SK-N-SH (cell line): ENCODE results near the gene LGALS3BP. TPM values are rescaled to one million over a fixed set of nuclear protein-coding genes. Genes with fewer than 3 reads are reported as not detected.
A peak's percentile ranks its signal among the peaks of the same experiment; 100 is the strongest.

ENCODE experiments used
- CTCF ChIA-PET: fragments of 300-600, 350-600 bp; formaldehyde crosslinking; extraction: SDS; loops from one replicate; lab custom pipeline; 2021; lab: Yijun Ruan, JAX
- POLR2A ChIA-PET: fragments of 350-600 bp; sonication (Branson Sonifier 250); formaldehyde crosslinking; extraction: SDS; loops from one replicate; lab custom pipeline; 2020; ENCODE audit warnings: antibody characterized with exemption, inconsistent platforms; lab: Yijun Ruan, JAX
- DNase-seq: peaks from one replicate; pipeline ENCODE4 v3.0.0; 2012
- H2AFZ ChIP-seq: fragments of 200-600 bp; sonication (generic); 2 replicates; pipeline ENCODE4 v1.8.1; 2016; ENCODE audit warnings: antibody characterized with exemption, mild to moderate bottlenecking, low read depth
- H3F3A ChIP-seq: fragments of 200-600 bp; sonication (generic); replicated peaks from 2 replicates; pipeline ENCODE3; 2016; ENCODE audit warnings: antibody characterized with exemption, mild to moderate bottlenecking; ENCODE audit not compliant: insufficient read depth
- H3K27ac ChIP-seq, 2 experiments: fragments of 200-500 bp in 1 of 2; fragments of 200-600 bp in 1 of 2; sonication (Bioruptor generic) in 1 of 2; sonication (generic), shearing (Covaris generic) in 1 of 2; 2 replicates each; pipeline versions ENCODE4 v1.5.1 to v1.6.1; 2014 to 2016; ENCODE audit warnings: low read depth in 2 of 2, inconsistent platforms in 1 of 2, low read length in 1 of 2, mild to moderate bottlenecking in 1 of 2, mixed read lengths in 1 of 2
- H3K27me3 ChIP-seq: fragments of 200-600 bp; sonication (generic), shearing (Covaris generic); 2 replicates; pipeline ENCODE4 v1.6.1; 2016; ENCODE audit warnings: mixed run types; ENCODE audit not compliant: insufficient read depth
- H3K36me3 ChIP-seq, 2 experiments: fragments of 200-500 bp in 1 of 2; fragments of 200-600 bp in 1 of 2; sonication (Bioruptor generic) in 1 of 2; sonication (generic) in 1 of 2; replicated peaks in 1 of 2; 2 replicates each; pipeline versions ENCODE3 to v1.5.1; 2014 to 2016; ENCODE audit warnings: low read length in 1 of 2, mild to moderate bottlenecking in 1 of 2; ENCODE audit not compliant: insufficient read depth in 2 of 2, control insufficient read depth in 1 of 2
- H3K4me1 ChIP-seq, 2 experiments: fragments of 200-500 bp in 1 of 2; fragments of 200-600 bp in 1 of 2; sonication (Bioruptor generic) in 1 of 2; sonication (generic), shearing (Covaris generic) in 1 of 2; 2 replicates each; pipeline versions ENCODE4 v1.5.1 to v1.6.1; 2014 to 2016; ENCODE audit warnings: low read depth in 1 of 2, low read length in 1 of 2, mixed run types in 1 of 2; ENCODE audit not compliant: insufficient read depth in 2 of 2, control insufficient read depth in 1 of 2
- H3K4me2 ChIP-seq: fragments of 200-600 bp; sonication (generic), shearing (Covaris generic); 2 replicates; pipeline ENCODE4 v1.6.1; 2017; ENCODE audit warnings: mixed run types
- H3K4me3 ChIP-seq, 2 experiments: fragments of 200-500 bp in 1 of 2; fragments of 200-600 bp in 1 of 2; sonication (Bioruptor generic) in 1 of 2; sonication (generic), shearing (Covaris generic) in 1 of 2; 2 replicates each; pipeline versions ENCODE4 v1.5.1 to v1.8.1; 2014 to 2016; ENCODE audit warnings: low read depth in 2 of 2, inconsistent platforms in 1 of 2, low read length in 1 of 2, mild to moderate bottlenecking in 1 of 2, mixed read lengths in 1 of 2, moderate library complexity in 1 of 2
- H3K79me2 ChIP-seq: fragments of 200-600 bp; sonication (generic); 2 replicates; pipeline ENCODE4 v1.8.1; 2017; ENCODE audit warnings: mild to moderate bottlenecking; ENCODE audit not compliant: insufficient read depth
- H3K9ac ChIP-seq: fragments of 200-600 bp; sonication (generic); 2 replicates; pipeline ENCODE4 v1.6.1; 2017; ENCODE audit warnings: mixed run types
- H3K9me2 ChIP-seq: fragments of 200-600 bp; sonication (generic); 2 replicates; pipeline ENCODE4 v1.6.1; 2017; ENCODE audit warnings: mixed run types
- H3K9me3 ChIP-seq: fragments of 200-600 bp; sonication (generic); 2 replicates; pipeline ENCODE4 v1.6.1; 2017; ENCODE audit warnings: mixed run types, mild to moderate bottlenecking, moderate library complexity
- H4K20me1 ChIP-seq: fragments of 200-600 bp; sonication (generic); 2 replicates; pipeline ENCODE4 v1.6.1; 2017; ENCODE audit warnings: mild to moderate bottlenecking, mixed run types; ENCODE audit not compliant: insufficient read depth
- ELF1 ChIP-seq: IDR thresholded peaks from 2 replicates; pipeline ENCODE4 v1.4.0; 2012
- FOXM1 ChIP-seq: IDR thresholded peaks from 2 replicates; pipeline ENCODE4 v1.4.0; 2012; ENCODE audit warnings: low read depth, mild to moderate bottlenecking
- MAX ChIP-seq: IDR thresholded peaks from 2 replicates; pipeline ENCODE4 v1.4.0; 2012; ENCODE audit warnings: low read depth
- MXI1 ChIP-seq: IDR thresholded peaks from 2 replicates; pipeline ENCODE4 v1.6.1; 2012; ENCODE audit warnings: mild to moderate bottlenecking, low read depth, low read length, improper control_type of control experiment
- NRF1 ChIP-seq: IDR thresholded peaks from 2 replicates; pipeline ENCODE4 v1.6.1; 2012; ENCODE audit warnings: low read depth, mild to moderate bottlenecking, low read length
- RAD21 ChIP-seq: IDR thresholded peaks from 2 replicates; pipeline ENCODE4 v1.6.1; 2012; ENCODE audit warnings: mild to moderate bottlenecking, low read length
- TEAD4 ChIP-seq: IDR thresholded peaks from 2 replicates; pipeline ENCODE4 v1.4.0; 2012; ENCODE audit warnings: mild to moderate bottlenecking, borderline replicate concordance; ENCODE audit not compliant: insufficient read depth
- ZBTB33 ChIP-seq: IDR thresholded peaks from 2 replicates; pipeline ENCODE4 v1.4.0; 2012; ENCODE audit warnings: low read depth, borderline replicate concordance
- WGBS: methylation state at CpG from one replicate; pipeline ENCODE4 v1.1.6; 2017; ENCODE audit warnings: low lambda C conversion rate; 5-methylcytosine and 5-hydroxymethylcytosine counted together
- polyA plus RNA-seq, 3 experiments: library from polyadenylated mRNA; depleted of rRNA; stranded (reverse); fragments of >200 nt; gene quantifications; 2 replicates each; pipeline ENCODE4 v1.2.3, GENCODE V29; 2012

Gene LGALS3BP
- polyA plus RNA-seq, 1 of the 3 experiments (the other 2 are of a cell fraction), result 579 TPM

- Histone ChIP-seq H3K9me2 (no peaks in the 10 kb centered on the region), H4K20me1 (peaks cover 54% of the 10 kb centered on the region), H3F3A (peaks cover 9% of the 10 kb centered on the region), H3K9ac (peak overlapping the region; percentile 70), H3K9me3 (no peaks in the 10 kb centered on the region), H3K36me3 (peaks cover 8 to 12% of the 10 kb centered on the region in 2 experiments), H3K4me1 (peaks cover 18 to 57% of the 10 kb centered on the region in 2 experiments), H2AFZ (no peak overlapping the region), H3K4me2 (peak overlapping the region; percentile 97), H3K27me3 (no peaks in the 10 kb centered on the region), H3K79me2 (peaks cover 60% of the 10 kb centered on the region), H3K27ac (peak overlapping the region; percentile 33 to 77; a peak in 3 of 4 replicates), H3K4me3 (peak overlapping the region; percentile 74 to 84)
- peak; percentile 65 for DNase-seq
- 8% methylated on average over 27 of the region's 28 CpGs for WGBS
- POLR2A ChIA-PET, result interaction anchor here (0.6 to 3.4 kb wide), 7 partner anchors 9 to 41 kb away, joined by 3 to 16 read pairs (median 3); no protein-coding TSS in a partner anchor
- TF ChIP-seq MXI1 (peak; percentile 51), ZBTB33 (no peak), TEAD4 (0 out of 2 replicates have a peak, but pooled peaks have one; percentile 4), MAX (peak; percentile 32; the same call in 1 of the 2 replicates)
- CTCF ChIA-PET, result interaction anchor here (0.6 to 2.1 kb wide), 6 partner anchors 11 to 119 kb away, joined by 3 to 11 read pairs (median 4); partner anchors contain the start of gene CEP295NL
Measured at GRCh38 chr17:78923660-78924453, 55.9 kb downstream of the LGALS3BP start.

GRCh38 chr17:78922816-78923498 is 56.8 kb downstream of the LGALS3BP start:
- ChIA-PET POLR2A (interaction anchor here (0.6 to 1.3 kb wide), 6 partner anchors 8 to 35 kb away, joined by 3 to 4 read pairs (median 3); no protein-coding TSS in a partner anchor), CTCF (interaction anchor here (0.9 to 2.1 kb wide), 6 partner anchors 10 to 214 kb away, joined by 3 to 11 read pairs (median 4); partner anchors contain the start of gene CEP295NL)
- Histone ChIP-seq H2AFZ (no peak overlapping the region), H3K79me2 (peaks cover 69% of the 10 kb centered on the region), H3K9me3 (no peaks in the 10 kb centered on the region), H3K4me3 (peak overlapping the region; percentile 74 to 84; a peak in 3 of 4 replicates), H3K4me1 (peaks cover 18 to 59% of the 10 kb centered on the region in 2 experiments), H3K27me3 (no peaks in the 10 kb centered on the region), H3K27ac (peak overlapping the region; percentile 1 to 77; a peak in 3 of 4 replicates), H3F3A (peaks cover 9% of the 10 kb centered on the region), H3K4me2 (peak overlapping the region; percentile 97), H3K9me2 (no peaks in the 10 kb centered on the region), H4K20me1 (peaks cover 63% of the 10 kb centered on the region), H3K36me3 (peaks cover 8 to 12% of the 10 kb centered on the region in 2 experiments), H3K9ac (peak overlapping the region; percentile 70; the same call in 1 of the 2 replicates)
- no peak for TF ChIP-seq NRF1
- TF ChIP-seq RAD21, result no peak
- no peak for TF ChIP-seq FOXM1
- no peak for TF ChIP-seq ELF1
- no peak for DNase-seq
- 86% methylated on average over 11 of the region's 13 CpGs for WGBS
